ENCODE measurements around the gene ZBTB7C.

The ZBTB7C gene

DNA sequence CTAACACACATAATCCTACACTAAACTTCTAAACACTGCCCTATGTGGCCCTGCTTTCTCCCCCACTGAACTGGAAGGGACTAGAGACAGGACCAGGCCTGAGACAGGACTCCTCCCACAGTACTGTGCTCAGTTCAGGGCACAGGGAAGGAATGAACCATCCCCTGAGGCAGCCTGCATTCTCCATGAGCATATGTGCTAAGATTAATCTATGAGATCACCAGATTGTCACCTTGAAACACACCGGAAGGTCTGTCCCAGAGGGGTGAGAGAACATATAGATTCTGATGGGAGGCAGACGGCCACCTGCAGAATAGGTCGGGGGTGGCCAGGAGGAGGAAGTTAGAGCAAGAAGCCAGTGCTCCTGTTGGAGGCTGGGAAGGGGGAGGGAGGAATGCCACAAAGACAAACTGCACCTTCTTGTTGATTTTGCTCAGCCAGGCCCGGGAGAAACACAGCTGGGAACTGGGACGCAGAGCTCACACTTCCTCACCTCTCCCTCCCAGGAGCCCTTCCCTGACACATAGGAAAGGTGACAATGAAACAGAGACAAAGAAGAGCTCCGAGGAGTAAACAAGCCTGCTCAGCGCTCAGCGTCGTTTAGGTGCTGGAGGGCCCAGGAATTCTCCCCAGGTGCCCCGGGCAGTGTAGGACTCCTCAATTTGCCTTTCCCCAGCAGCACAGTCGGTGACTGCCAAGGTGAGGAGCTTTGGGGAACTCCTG is 52.1 kb downstream of the ZBTB7C start:
- Mint-ChIP-seq H3K9me3 (ENCODE audit: low read depth) (no peaks in the 10 kb centered on the region), H3K4me3 (no peak overlapping the region), H3K36me3 (no peaks in the 10 kb centered on the region), H3K4me1 (ENCODE audit: low read depth) (no peaks in the 10 kb centered on the region), H3K27ac (no peak overlapping the region), H3K27me3 (peaks cover 10% of the 10 kb centered on the region)

DNA sequence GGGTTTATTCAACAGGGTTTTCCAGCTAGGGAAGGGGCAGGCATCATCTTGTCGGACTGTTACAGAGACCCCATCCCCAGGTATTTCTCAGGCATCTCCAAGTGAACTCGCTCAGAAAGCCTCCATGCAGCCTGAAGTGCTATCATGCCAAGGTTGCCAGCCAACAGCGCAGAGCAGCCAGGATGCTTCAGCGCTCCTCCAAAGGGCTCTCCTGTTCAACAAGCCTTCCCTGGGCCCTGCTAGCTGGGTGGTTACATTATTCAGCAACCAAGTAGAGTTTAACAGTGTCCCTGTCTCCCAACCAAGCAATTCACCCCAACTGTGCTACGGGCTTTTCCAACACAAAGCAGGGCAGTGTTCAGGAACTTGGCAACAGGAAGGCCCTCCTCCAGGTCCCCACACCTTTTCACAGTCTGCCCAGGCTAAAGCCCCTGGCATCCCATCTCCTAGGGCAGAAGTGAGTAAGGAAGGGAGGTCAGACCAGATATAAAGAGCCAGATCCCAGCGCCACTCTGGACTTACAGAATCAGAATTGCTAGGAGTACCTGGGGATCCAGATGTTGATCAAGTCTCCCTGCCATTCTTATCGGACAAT is 52.9 kb downstream of the ZBTB7C start:
- Mint-ChIP-seq H3K27me3 (peaks cover 10% of the 10 kb centered on the region), H3K36me3 (no peaks in the 10 kb centered on the region), H3K27ac (no peak overlapping the region), H3K4me1 (ENCODE audit: low read depth) (no peaks in the 10 kb centered on the region), H3K4me3 (no peak overlapping the region), H3K9me3 (ENCODE audit: low read depth) (no peaks in the 10 kb centered on the region)

DNA sequence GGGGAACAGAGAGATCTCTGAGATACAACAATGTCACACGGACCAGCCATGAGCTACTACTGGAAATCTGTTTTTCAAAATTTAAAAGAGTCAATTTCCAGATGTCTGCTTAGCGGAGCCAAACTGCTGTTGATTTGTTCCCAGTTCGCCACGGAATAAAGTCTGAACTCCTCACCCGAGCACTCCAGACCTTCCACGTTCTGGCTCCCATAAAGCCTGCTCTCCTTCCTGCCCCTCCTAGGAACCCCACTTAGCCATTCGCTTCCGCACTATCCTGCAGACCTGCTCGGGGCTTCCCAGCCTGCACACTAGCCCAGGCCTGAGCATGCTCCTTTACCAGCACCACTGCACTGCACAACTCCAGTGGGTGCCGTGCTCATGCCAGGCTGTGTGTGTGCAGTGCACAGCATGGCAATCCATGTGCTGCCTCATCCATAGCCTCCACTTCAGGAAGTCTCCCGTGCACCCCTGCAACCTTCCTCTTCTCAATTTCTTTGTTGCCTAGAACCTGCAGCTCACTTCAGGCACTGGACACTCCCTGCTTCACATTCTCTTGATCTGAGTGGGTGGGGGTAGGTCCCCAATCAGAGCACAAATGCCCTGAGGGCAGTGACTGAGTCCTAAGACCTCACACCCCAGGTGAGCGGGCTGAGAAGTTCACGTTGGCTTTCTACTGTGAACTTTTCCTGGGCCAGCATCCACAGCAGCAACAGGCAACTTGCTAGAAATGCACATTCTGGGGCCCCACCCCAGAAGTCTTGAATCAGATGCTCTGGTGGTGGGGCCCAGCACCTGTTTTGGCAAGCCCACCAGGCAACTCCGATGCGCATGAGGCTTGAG is 53.7 kb downstream of the ZBTB7C start:
- Mint-ChIP-seq H3K27ac (no peak overlapping the region), H3K36me3 (no peaks in the 10 kb centered on the region), H3K9me3 (ENCODE audit: low read depth) (no peaks in the 10 kb centered on the region), H3K4me1 (ENCODE audit: low read depth) (no peaks in the 10 kb centered on the region), H3K4me3 (no peak overlapping the region), H3K27me3 (peaks cover 8% of the 10 kb centered on the region)

DNA sequence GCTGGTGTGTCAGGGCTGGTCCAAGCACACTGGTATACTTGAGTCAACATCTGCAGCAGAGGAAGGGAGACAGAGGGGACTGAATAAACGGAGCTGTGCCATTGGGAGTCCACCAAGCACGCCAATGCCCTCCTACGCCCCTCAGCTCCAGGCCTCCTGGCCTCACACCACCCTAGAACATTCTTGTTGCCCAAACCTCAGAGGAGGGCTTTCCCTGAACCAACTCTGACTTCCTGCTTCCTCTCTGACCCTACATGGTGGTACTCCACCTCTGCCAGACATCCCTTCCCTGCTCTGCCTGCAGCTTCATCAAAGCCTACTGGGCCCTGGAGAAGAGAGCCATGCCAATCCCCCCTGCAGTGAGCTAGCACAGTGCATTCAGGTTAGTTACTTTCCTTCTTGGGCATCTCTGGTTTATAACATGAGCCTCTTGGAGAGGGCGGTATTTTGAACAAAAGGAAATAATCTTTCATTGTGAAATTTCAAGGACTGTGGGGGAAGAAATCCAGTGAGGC is 54.4 kb downstream of the ZBTB7C start:
- H3K27me3 Mint-ChIP-seq, result peaks cover 4% of the 10 kb centered on the region
- H3K36me3 Mint-ChIP-seq, result no peaks in the 10 kb centered on the region
- no peaks in the 10 kb centered on the region for H3K4me1 Mint-ChIP-seq (ENCODE audit: low read depth)
- H3K9me3 Mint-ChIP-seq (ENCODE audit: low read depth), result no peaks in the 10 kb centered on the region
- no peak overlapping the region for H3K27ac Mint-ChIP-seq
- no peak overlapping the region for H3K4me3 Mint-ChIP-seq

DNA sequence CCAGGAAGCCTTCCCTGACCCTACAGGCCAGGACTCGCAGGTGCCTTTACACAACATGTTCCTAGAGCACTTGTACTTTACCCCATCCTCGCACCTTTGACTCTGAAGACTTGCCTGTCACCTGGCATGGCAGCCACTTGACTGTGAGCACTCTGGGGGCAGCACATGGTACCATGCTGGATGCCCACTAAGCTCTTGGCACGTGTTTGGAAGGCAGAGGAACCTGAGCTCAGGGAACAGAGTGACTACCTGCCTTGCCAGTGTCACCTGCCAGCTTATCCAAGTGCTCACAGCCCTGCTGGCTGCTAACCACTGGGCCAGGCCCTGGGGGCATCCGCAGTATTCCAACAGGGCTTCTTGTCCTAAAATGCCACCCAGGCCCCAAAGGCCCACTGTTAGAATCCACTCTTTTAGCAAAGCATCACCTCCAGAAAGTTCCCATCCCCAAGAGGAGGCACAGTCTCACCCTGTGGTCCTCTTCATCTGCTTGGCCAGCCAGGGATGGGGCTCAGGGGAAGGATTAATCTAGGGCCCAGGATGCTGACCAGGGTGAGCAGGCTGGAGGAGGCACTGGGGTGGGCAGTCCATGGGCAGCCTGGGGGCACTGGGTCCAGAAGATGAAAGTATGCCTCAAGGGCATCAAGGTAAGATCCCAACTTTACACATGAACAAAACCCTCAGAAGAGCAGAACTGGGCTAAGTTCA is 57.0 kb downstream of the ZBTB7C start:
- peaks cover 2% of the 10 kb centered on the region for H3K27me3 Mint-ChIP-seq
- H3K4me1 Mint-ChIP-seq (ENCODE audit: low read depth), result no peaks in the 10 kb centered on the region
- no peak overlapping the region for H3K4me3 Mint-ChIP-seq
- no peaks in the 10 kb centered on the region for H3K36me3 Mint-ChIP-seq
- H3K27ac Mint-ChIP-seq, result no peak overlapping the region
- H3K9me3 Mint-ChIP-seq (ENCODE audit: low read depth), result no peaks in the 10 kb centered on the region

DNA sequence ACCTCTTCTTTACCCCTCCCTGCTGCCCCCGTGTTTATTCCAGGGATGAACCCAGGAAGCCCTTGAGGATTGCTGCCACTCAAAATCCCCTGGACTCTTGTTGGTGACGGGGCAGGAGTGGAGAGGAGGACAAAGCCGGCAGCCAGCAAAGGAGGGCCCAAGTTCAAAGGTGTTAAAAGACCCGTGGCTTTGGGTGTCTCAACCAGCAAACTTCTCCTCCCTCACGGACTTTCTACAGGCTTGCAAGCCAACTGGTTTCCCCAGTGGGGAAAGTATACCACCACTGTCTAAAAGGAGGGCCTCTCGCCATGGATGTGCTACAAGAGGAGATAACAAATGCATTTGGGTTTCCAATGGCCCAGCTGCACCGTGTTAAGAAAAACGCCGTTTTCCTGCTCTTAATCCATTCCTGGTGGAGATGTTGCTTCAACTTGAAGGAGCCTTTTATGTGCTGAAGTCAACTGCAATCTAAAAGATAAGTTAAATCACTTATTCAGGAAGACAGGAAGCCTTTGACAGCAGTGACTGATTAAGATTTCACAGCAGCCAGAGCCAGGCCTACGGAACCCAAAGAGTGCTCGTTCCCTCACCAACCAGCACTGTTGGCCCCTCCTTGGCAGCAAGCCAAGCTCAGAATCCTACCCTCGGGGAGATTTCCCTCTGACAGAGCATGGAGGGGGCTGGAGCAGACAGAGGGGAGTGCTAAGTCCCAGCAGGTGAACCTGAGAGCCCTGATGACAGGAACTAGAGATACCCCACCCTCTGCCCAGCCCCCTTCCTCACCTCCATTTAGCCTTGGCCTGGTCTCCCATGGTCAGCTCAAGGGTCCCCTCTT is 57.8 kb downstream of the ZBTB7C start:
- no peaks in the 10 kb centered on the region for H3K4me1 Mint-ChIP-seq (ENCODE audit: low read depth)
- H3K36me3 Mint-ChIP-seq, result no peaks in the 10 kb centered on the region
- H3K4me3 Mint-ChIP-seq, result no peak overlapping the region
- no peak overlapping the region for H3K27ac Mint-ChIP-seq
- H3K27me3 Mint-ChIP-seq, result peaks cover 2% of the 10 kb centered on the region
- H3K9me3 Mint-ChIP-seq (ENCODE audit: low read depth), result no peaks in the 10 kb centered on the region

DNA sequence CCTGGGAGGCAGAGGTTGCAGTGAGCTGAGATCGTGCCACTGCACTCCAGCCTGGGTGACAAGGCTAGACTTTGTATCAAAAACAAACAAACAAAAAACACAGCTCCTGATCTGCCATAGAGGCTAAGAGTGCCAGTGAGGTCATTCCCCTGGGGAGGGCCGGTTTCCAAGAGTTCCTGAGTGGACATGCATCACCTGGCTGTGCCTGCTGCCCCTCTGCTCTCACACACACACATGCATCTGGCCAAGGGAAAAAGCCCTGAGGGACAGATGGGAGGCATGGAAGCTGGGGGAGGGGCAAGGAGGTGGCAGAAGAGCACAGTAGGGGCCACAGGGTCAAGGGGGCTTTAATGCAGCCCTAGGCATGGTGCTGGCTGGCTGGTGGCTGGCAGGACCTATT is 60.4 kb downstream of the ZBTB7C start:
- H3K4me1 Mint-ChIP-seq (ENCODE audit: low read depth), result no peaks in the 10 kb centered on the region
- H3K27ac Mint-ChIP-seq, result no peak overlapping the region
- no peaks in the 10 kb centered on the region for H3K27me3 Mint-ChIP-seq
- H3K4me3 Mint-ChIP-seq, result no peak overlapping the region
- H3K9me3 Mint-ChIP-seq (ENCODE audit: low read depth), result no peaks in the 10 kb centered on the region
- no peaks in the 10 kb centered on the region for H3K36me3 Mint-ChIP-seq

DNA sequence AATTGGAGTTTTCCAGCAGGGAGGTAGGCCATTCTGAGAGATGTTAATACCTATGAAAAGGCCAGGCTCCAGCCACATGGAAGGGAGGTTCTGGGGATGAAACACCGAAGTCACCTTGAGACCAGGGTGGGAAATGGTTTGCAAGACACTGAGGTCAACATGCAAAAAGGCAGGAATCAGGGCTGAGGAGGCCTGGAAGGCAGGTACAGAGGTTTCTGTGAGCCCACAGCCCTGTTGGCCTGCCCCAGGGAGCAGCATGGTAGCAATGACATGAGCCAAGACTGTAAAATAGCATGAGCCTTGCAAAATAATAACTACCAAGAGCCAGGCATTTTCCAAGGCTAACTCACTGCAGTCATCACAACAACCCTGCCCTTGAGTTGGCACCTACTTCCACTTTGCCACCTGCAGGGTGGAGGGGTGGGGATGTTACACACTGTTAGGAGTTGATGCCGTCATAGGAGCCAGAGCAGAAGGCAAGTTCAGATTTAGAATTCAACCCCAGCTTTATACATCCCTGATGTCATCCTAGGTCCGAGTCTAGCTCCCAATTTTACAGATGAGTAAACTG is 61.3 kb downstream of the ZBTB7C start:
- Mint-ChIP-seq H3K4me3 (no peak overlapping the region), H3K4me1 (ENCODE audit: low read depth) (no peaks in the 10 kb centered on the region), H3K27me3 (no peaks in the 10 kb centered on the region), H3K36me3 (no peaks in the 10 kb centered on the region), H3K9me3 (ENCODE audit: low read depth) (no peaks in the 10 kb centered on the region), H3K27ac (no peak overlapping the region)

DNA sequence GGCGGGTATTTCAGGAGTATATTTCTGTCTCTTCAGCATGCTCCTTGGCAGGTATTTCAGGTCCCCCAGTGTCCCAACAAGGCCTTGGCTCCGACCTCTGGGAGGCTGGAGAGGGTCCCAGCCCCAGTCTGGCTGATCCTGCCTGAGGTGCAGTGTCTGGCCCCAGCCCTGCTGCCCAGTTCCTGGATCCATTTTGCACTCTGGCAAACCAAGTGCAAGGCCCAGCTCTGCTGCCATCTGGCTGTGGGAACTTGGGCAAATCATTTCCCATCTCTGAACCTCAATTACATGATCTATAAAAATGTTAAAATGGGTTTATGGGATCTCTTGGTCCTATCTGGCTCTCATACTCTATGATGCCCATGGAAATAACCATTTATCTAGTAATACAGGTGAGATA is 63.6 kb downstream of the ZBTB7C start:
- Mint-ChIP-seq H3K4me1 (ENCODE audit: low read depth) (no peaks in the 10 kb centered on the region), H3K27ac (no peak overlapping the region), H3K36me3 (no peaks in the 10 kb centered on the region), H3K9me3 (ENCODE audit: low read depth) (no peaks in the 10 kb centered on the region), H3K27me3 (no peaks in the 10 kb centered on the region), H3K4me3 (no peak overlapping the region)

DNA sequence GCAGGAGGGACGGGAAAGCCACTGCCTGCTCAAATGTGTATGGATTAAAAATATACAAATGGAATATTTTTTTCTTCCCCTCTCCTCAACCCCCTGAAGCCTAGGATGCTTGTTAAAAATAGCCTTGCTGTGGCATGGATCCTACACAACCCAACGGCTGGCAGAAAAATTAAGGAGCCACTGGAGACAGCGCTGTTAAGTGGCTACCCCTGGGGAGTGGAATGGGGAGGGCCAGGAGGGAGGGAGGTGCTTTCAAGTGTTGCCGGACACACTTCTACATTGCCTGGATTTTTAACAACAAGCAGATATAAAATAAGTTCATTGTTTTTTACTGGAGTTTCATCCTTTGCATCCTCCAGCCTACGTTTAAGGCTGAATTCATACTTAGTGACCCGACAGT is 66.6 kb downstream of the ZBTB7C start:
- no peaks in the 10 kb centered on the region for H3K9me3 Mint-ChIP-seq (ENCODE audit: low read depth)
- H3K4me3 Mint-ChIP-seq, result no peak overlapping the region
- no peak overlapping the region for H3K27ac Mint-ChIP-seq
- no peaks in the 10 kb centered on the region for H3K4me1 Mint-ChIP-seq (ENCODE audit: low read depth)
- H3K27me3 Mint-ChIP-seq, result no peaks in the 10 kb centered on the region
- no peaks in the 10 kb centered on the region for H3K36me3 Mint-ChIP-seq

DNA sequence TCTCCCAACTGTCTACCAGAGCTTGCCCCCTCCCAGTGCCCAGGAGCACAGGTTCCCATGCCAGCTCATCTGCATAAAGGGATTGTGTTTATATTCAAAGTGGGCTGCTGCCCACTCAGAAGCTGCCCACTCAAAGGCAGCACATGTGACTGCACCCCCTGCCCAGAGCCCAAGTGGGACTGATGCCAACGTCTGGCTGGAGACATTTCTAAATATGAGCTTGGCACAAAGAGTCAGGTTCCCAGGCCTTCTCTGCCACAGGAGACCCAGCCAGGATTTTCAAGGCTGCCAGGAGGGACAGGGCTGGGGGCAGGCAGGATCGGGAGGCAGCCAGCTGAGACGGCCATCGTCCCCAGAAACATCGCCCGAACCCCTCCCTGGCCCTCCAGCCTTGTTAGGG is 67.1 kb downstream of the ZBTB7C start:
- no peak overlapping the region for H3K4me3 Mint-ChIP-seq
- no peaks in the 10 kb centered on the region for H3K36me3 Mint-ChIP-seq
- H3K27me3 Mint-ChIP-seq, result no peaks in the 10 kb centered on the region
- H3K27ac Mint-ChIP-seq, result no peak overlapping the region
- H3K9me3 Mint-ChIP-seq (ENCODE audit: low read depth), result no peaks in the 10 kb centered on the region
- no peaks in the 10 kb centered on the region for H3K4me1 Mint-ChIP-seq (ENCODE audit: low read depth)

DNA sequence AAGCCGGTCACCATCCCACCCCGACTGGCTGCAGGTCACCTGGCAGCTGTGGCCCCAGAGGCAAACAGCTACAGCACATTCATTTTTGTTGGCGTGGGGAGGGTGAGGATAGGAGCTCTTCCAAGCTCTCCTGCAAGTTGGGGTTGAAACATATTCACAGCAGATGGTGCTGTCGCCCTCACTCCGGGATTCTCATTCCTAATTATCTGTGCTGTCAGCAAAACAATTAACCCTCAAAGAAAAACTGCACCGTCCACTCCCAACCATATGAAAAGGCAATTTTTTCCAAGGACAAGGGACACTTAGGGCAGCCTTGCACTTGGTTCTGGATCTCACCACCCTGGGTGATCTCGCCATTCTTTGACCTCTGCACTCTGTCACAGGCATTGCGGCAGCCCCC is 68.6 kb downstream of the ZBTB7C start:
- Mint-ChIP-seq H3K9me3 (ENCODE audit: low read depth) (no peaks in the 10 kb centered on the region), H3K4me3 (no peak overlapping the region), H3K27ac (no peak overlapping the region), H3K36me3 (no peaks in the 10 kb centered on the region), H3K4me1 (ENCODE audit: low read depth) (no peaks in the 10 kb centered on the region), H3K27me3 (no peaks in the 10 kb centered on the region)

DNA sequence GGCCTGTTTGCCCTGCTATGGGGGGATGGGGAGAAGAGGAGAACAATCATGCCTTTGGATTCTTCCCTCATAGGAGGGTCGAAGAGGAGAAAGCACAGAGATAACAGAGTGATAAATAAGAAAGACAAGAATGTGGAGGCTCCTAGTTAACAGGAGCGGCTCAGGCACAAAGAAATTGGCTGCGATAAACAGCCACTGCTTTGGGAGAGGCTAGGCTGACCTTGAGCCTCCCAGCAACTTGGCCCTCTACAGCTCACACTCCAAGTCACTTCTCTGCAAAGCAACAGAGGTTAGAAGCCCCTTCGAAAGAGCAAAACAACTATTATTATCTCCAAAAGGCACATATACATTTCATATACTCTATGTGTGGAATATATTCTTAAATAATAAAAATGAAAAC is 69.5 kb downstream of the ZBTB7C start:
- H3K27ac Mint-ChIP-seq, result no peak overlapping the region
- H3K4me1 Mint-ChIP-seq (ENCODE audit: low read depth), result no peaks in the 10 kb centered on the region
- no peak overlapping the region for H3K4me3 Mint-ChIP-seq
- no peaks in the 10 kb centered on the region for H3K9me3 Mint-ChIP-seq (ENCODE audit: low read depth)
- no peaks in the 10 kb centered on the region for H3K27me3 Mint-ChIP-seq
- H3K36me3 Mint-ChIP-seq, result no peaks in the 10 kb centered on the region

DNA sequence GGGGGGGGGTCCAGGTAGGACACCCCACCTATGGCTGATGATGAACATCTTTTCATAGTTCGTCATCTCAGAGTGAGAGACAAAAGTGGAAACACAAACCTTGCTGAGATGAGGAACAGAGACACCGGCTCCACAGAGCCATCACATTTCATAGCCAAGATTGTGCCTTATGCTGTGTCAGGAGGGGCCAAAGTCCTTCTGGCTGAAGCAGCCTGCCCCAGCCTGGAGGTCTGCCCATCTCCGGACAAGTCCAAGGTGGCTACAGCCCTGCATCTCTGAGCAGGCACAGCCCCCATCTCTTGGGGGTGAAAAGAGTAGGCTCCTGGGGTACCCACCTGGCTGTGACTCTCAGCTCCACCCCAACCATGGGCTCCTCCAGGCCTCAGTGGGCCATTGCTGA is 70.3 kb downstream of the ZBTB7C start:
- H3K27me3 Mint-ChIP-seq, result no peaks in the 10 kb centered on the region
- no peak overlapping the region for H3K27ac Mint-ChIP-seq
- H3K9me3 Mint-ChIP-seq (ENCODE audit: low read depth), result no peaks in the 10 kb centered on the region
- no peak overlapping the region for H3K4me3 Mint-ChIP-seq
- H3K4me1 Mint-ChIP-seq (ENCODE audit: low read depth), result no peaks in the 10 kb centered on the region
- H3K36me3 Mint-ChIP-seq, result no peaks in the 10 kb centered on the region

Measured in activated naive CD8-positive, alpha-beta T cell (primary cell).